HG03571 (cell line): Measurements from ENCODE around the gene LBP.
"Not testable (repeated sequence)": the region's sequence is repeated elsewhere in the genome, so short reads cannot be mapped to it uniquely, and the experiment has no call there.

Source experiments
- ATAC-seq: cut with Tn5 transposase; IDR thresholded peaks from one replicate; pipeline ENCODE4 v1.9.1; 2021; ENCODE audit not compliant: unreplicated experiment

Gene LBP

GRCh38 chr20:38320221-38320620 lies 26.1 kb upstream of the LBP start:
- ATAC-seq: no peak

GRCh38 chr20:38321959-38322598 lies 24.2 kb upstream of the LBP start:
- no peak for ATAC-seq

- no peak for ATAC-seq
Measured at GRCh38 chr20:38324159-38324558, 22.1 kb upstream of the LBP start.

- ATAC-seq: no peak
Measured at GRCh38 chr20:38325167-38325566, 21.1 kb upstream of the LBP start.

- ATAC-seq: no peak
Measured at GRCh38 chr20:38325905-38326304, 20.4 kb upstream of the LBP start.

GRCh38 chr20:38326309-38326708 lies 20.0 kb upstream of the LBP start:
- no peak for ATAC-seq

- ATAC-seq: no peak
Measured at GRCh38 chr20:38330638-38331037, 15.6 kb upstream of the LBP start.

- no peak for ATAC-seq
Measured at GRCh38 chr20:38331245-38331644, 15.0 kb upstream of the LBP start.

GRCh38 chr20:38331814-38332213 lies 14.5 kb upstream of the LBP start:
- ATAC-seq: no peak

- ATAC-seq: no peak
Measured at GRCh38 chr20:38334016-38334415, 12.3 kb upstream of the LBP start.

GRCh38 chr20:38336726-38337125 lies 9.6 kb upstream of the LBP start:
- no peak for ATAC-seq

- no peak for ATAC-seq
Measured at GRCh38 chr20:38337561-38338140, 8.6 kb upstream of the LBP start.

GRCh38 chr20:38338849-38339520 lies 7.3 kb upstream of the LBP start:
- ATAC-seq: no peak

GRCh38 chr20:38339521-38339896 lies 6.8 kb upstream of the LBP start:
- not testable (repeated sequence) for ATAC-seq

- no peak for ATAC-seq
Measured at GRCh38 chr20:38339997-38340396, 6.3 kb upstream of the LBP start.

- no peak for ATAC-seq
Measured at GRCh38 chr20:38340693-38341092, 5.6 kb upstream of the LBP start.

- ATAC-seq: no peak
Measured at GRCh38 chr20:38342216-38342615, 4.1 kb upstream of the LBP start.

GRCh38 chr20:38342713-38343310 lies 3.5 kb upstream of the LBP start:
- no peak for ATAC-seq

GRCh38 chr20:38343311-38344106 lies 2.8 kb upstream of the LBP start:
- no peak for ATAC-seq

GRCh38 chr20:38344107-38344701 lies 2.1 kb upstream of the LBP start:
- ATAC-seq: no peak

GRCh38 chr20:38345643-38346042 lies 639 bp upstream of the LBP start:
- ATAC-seq: no peak
